Measurements from ENCODE around the gene ADORA2A.

Gene ADORA2A

GRCh38 chr22:24455751-24456426 is 28.5 kb downstream of the ADORA2A start:
- Histone ChIP-seq H3K79me2 (ENCODE audit: control insufficient read depth, low read length) (no peaks in the 10 kb centered on the region), H3K9me3 (ENCODE audit: control insufficient read depth, insufficient read depth, low read length) (peaks cover 4% of the 10 kb centered on the region; the same call in 1 of the 2 replicates), H3K9me2 (replicated peaks; ENCODE audit: control insufficient read depth, low read length) (no peaks in the 10 kb centered on the region), H3K27me3 (ENCODE audit: control insufficient read depth, low read length) (no peaks in the 10 kb centered on the region), H3F3A (ENCODE audit: control insufficient read depth, insufficient read depth) (no peaks in the 10 kb centered on the region), H3K4me2 (ENCODE audit: low read length) (no peak overlapping the region), H3K4me1 (ENCODE audit: control insufficient read depth, low read length) (peaks cover 22% of the 10 kb centered on the region), H3K4me3 (ENCODE audit: low read length) (no peak overlapping the region), H4K20me1 (ENCODE audit: control insufficient read depth, insufficient read depth, low read depth, low read length) (no peaks in the 10 kb centered on the region), H3K36me3 (ENCODE audit: control insufficient read depth, low read length) (0 out of 2 replicates have a peak, but pooled peaks cover 4% of the 10 kb centered on the region), H3K27ac (ENCODE audit: low read depth, low read length) (no peak overlapping the region)
- TF ChIP-seq CTCF (IDR thresholded peaks at IDR 0.05; ENCODE audit: low read depth, low read length, poor library complexity, severe bottlenecking): no peak
- TF ChIP-seq EZH2phosphoT487 (IDR thresholded peaks at IDR 0.05; ENCODE audit: borderline replicate concordance, low read length): no peak

GRCh38 chr22:24457894-24458420 is 30.6 kb downstream of the ADORA2A start:
- Histone ChIP-seq H3K9me3 (ENCODE audit: control insufficient read depth, insufficient read depth, low read length) (no peaks in the 10 kb centered on the region), H3K4me2 (ENCODE audit: low read length) (no peak overlapping the region)
- TF ChIP-seq EZH2phosphoT487 (IDR thresholded peaks at IDR 0.05; ENCODE audit: borderline replicate concordance, low read length) (no peak), CTCF (IDR thresholded peaks at IDR 0.05; ENCODE audit: low read depth, low read length, poor library complexity, severe bottlenecking) (no peak)

GRCh38 chr22:24459911-24460310 is 32.5 kb downstream of the ADORA2A start:
- H3F3A ChIP-seq (ENCODE audit: control insufficient read depth, insufficient read depth): 0 out of 2 replicates have a peak, but pooled peaks cover under 1% of the 10 kb centered on the region
- H3K36me3 ChIP-seq (ENCODE audit: control insufficient read depth, low read length): no peaks in the 10 kb centered on the region
- H3K4me1 ChIP-seq (ENCODE audit: control insufficient read depth, low read length): peaks cover 39% of the 10 kb centered on the region
- H3K27ac ChIP-seq (ENCODE audit: low read depth, low read length): no peak overlapping the region
- H3K4me3 ChIP-seq (ENCODE audit: low read length): no peak overlapping the region
- no peaks in the 10 kb centered on the region for H3K79me2 ChIP-seq (ENCODE audit: control insufficient read depth, low read length)
- H3K4me2 ChIP-seq (ENCODE audit: low read length): no peak overlapping the region
- TF ChIP-seq CTCF (IDR thresholded peaks at IDR 0.05; ENCODE audit: low read depth, low read length, poor library complexity, severe bottlenecking) (no peak), EZH2phosphoT487 (IDR thresholded peaks at IDR 0.05; ENCODE audit: borderline replicate concordance, low read length) (no peak)
- no peaks in the 10 kb centered on the region for H3K9me3 ChIP-seq (ENCODE audit: control insufficient read depth, insufficient read depth, low read length)
- H3K27me3 ChIP-seq (ENCODE audit: control insufficient read depth, low read length): no peaks in the 10 kb centered on the region
- no peaks in the 10 kb centered on the region for H4K20me1 ChIP-seq (ENCODE audit: control insufficient read depth, insufficient read depth, low read depth, low read length)
- H3K9me2 ChIP-seq (replicated peaks; ENCODE audit: control insufficient read depth, low read length): no peaks in the 10 kb centered on the region

More at GRCh38 chr22:24457894-24458420, 30.6 kb downstream of the ADORA2A start:
- no peaks in the 10 kb centered on the region for H3K36me3 ChIP-seq (ENCODE audit: control insufficient read depth, low read length)
- no peak overlapping the region for H3K27ac ChIP-seq (ENCODE audit: low read depth, low read length)
- peaks cover 23% of the 10 kb centered on the region for H3K4me1 ChIP-seq (ENCODE audit: control insufficient read depth, low read length)
- no peaks in the 10 kb centered on the region for H4K20me1 ChIP-seq (ENCODE audit: control insufficient read depth, insufficient read depth, low read depth, low read length)
- H3K9me2 ChIP-seq (replicated peaks; ENCODE audit: control insufficient read depth, low read length): no peaks in the 10 kb centered on the region
- no peak overlapping the region for H3K4me3 ChIP-seq (ENCODE audit: low read length)
- H3F3A ChIP-seq (ENCODE audit: control insufficient read depth, insufficient read depth): no peaks in the 10 kb centered on the region
- no peaks in the 10 kb centered on the region for H3K79me2 ChIP-seq (ENCODE audit: control insufficient read depth, low read length)
- H3K27me3 ChIP-seq (ENCODE audit: control insufficient read depth, low read length): no peaks in the 10 kb centered on the region
